ENCODE measurements around the gene PYGM. TPM values are rescaled to one million over a fixed set of nuclear protein-coding genes. Genes with fewer than 3 reads are reported as not detected.

Gene PYGM
- total RNA-seq, 1 experiment from 2014 or later: 1.6 TPM

GRCh38 chr11:64765291-64765850 lies 5.6 kb upstream of the PYGM start:
- H3K4me1 ChIP-seq (replicated peaks; ENCODE audit: insufficient read depth): no peaks in the 10 kb centered on the region
- peaks cover 49% of the 10 kb centered on the region for H3K36me3 ChIP-seq (ENCODE audit: low read depth)
- peaks cover 90% of the 10 kb centered on the region for H3F3A ChIP-seq (ENCODE audit: insufficient read depth, low read depth)
- no peak overlapping the region for H3K27ac ChIP-seq
- peaks cover 23% of the 10 kb centered on the region for H3K79me2 ChIP-seq (ENCODE audit: low read depth)
- CTCF ChIA-PET: interaction anchor here (0.6 to 0.7 kb wide), 2 partner anchors 14 to 34 kb away, joined by 3 read pairs; no protein-coding TSS in a partner anchor
- no peak overlapping the region for H3K4me3 ChIP-seq
- POLR2A ChIA-PET (ENCODE audit: unreplicated experiment): no interaction called here
- no peaks in the 10 kb centered on the region for H3K9me3 ChIP-seq (ENCODE audit: insufficient read depth, low read depth)
- H3K9me2 ChIP-seq (ENCODE audit: insufficient read depth): no peaks in the 10 kb centered on the region
- intact Hi-C loops (cut with micrococcal nuclease; ENCODE audit: unreplicated experiment): no loop called here
- peaks cover 86% of the 10 kb centered on the region for H4K20me1 ChIP-seq (ENCODE audit: insufficient read depth)
- no peak for DNase-seq
- no peaks in the 10 kb centered on the region for H3K27me3 ChIP-seq (ENCODE audit: insufficient read depth, low read depth)
- no peak overlapping the region for H2AFZ ChIP-seq
- H3K4me2 ChIP-seq: no peak overlapping the region
- TF ChIP-seq EZH2 (IDR thresholded peaks at IDR 0.05; ENCODE audit: low read depth) (no peak), CTCF (conservative IDR thresholded peaks at IDR 0.05) (peak; percentile 32; the same call in 1 of the 2 replicates)
- TSS peak; percentile 4 for BruUV-seq (replicated peaks)

- no peak for DNase-seq
- no peaks in the 10 kb centered on the region for H3K9me2 ChIP-seq (ENCODE audit: insufficient read depth)
- peaks cover 90% of the 10 kb centered on the region for H3F3A ChIP-seq (ENCODE audit: insufficient read depth, low read depth)
- peaks cover 43% of the 10 kb centered on the region for H3K36me3 ChIP-seq (ENCODE audit: low read depth)
- no peak overlapping the region for H3K4me3 ChIP-seq
- ChIA-PET POLR2A (ENCODE audit: unreplicated experiment) (no interaction called here), CTCF (interaction anchor here (0.7 kb wide), 1 partner anchor 33 kb away, joined by 3 read pairs; no protein-coding TSS in a partner anchor)
- no peaks in the 10 kb centered on the region for H3K27me3 ChIP-seq (ENCODE audit: insufficient read depth, low read depth)
- no peak overlapping the region for H2AFZ ChIP-seq
- intact Hi-C loops (cut with micrococcal nuclease; ENCODE audit: unreplicated experiment): no loop called here
- TF ChIP-seq EZH2 (IDR thresholded peaks at IDR 0.05; ENCODE audit: low read depth) (no peak), CTCF (conservative IDR thresholded peaks at IDR 0.05) (no peak)
- no peaks in the 10 kb centered on the region for H3K4me1 ChIP-seq (replicated peaks; ENCODE audit: insufficient read depth)
- H3K27ac ChIP-seq: no peak overlapping the region
- no peaks in the 10 kb centered on the region for H3K9me3 ChIP-seq (ENCODE audit: insufficient read depth, low read depth)
- peaks cover 81% of the 10 kb centered on the region for H4K20me1 ChIP-seq (ENCODE audit: insufficient read depth)
- peaks cover 17% of the 10 kb centered on the region for H3K79me2 ChIP-seq (ENCODE audit: low read depth)
- H3K4me2 ChIP-seq: no peak overlapping the region
- BruUV-seq (replicated peaks): no TSS peak
These were observed 5.0 kb upstream of the PYGM start for GRCh38 chr11:64764753-64765152.

- H3K4me1 ChIP-seq (replicated peaks; ENCODE audit: insufficient read depth): no peaks in the 10 kb centered on the region
- H3K27ac ChIP-seq: no peak overlapping the region
- intact Hi-C loops (cut with micrococcal nuclease; ENCODE audit: unreplicated experiment): no loop called here
- DNase-seq: no peak
- H3K9me2 ChIP-seq (ENCODE audit: insufficient read depth): no peaks in the 10 kb centered on the region
- no peaks in the 10 kb centered on the region for H3K9me3 ChIP-seq (ENCODE audit: insufficient read depth, low read depth)
- no peak overlapping the region for H2AFZ ChIP-seq
- H3K27me3 ChIP-seq (ENCODE audit: insufficient read depth, low read depth): no peaks in the 10 kb centered on the region
- CTCF ChIA-PET: no interaction called here
- no peak overlapping the region for H3K4me2 ChIP-seq
- peaks cover 85% of the 10 kb centered on the region for H3F3A ChIP-seq (ENCODE audit: insufficient read depth, low read depth)
- POLR2A ChIA-PET (ENCODE audit: unreplicated experiment): interaction anchor here (0.5 kb wide), 1 partner anchor 99 kb away, joined by 10 read pairs; no protein-coding TSS in a partner anchor
- BruUV-seq (replicated peaks): no TSS peak
- H3K4me3 ChIP-seq: no peak overlapping the region
- peaks cover 74% of the 10 kb centered on the region for H4K20me1 ChIP-seq (ENCODE audit: insufficient read depth)
- peaks cover 11% of the 10 kb centered on the region for H3K79me2 ChIP-seq (ENCODE audit: low read depth)
- peaks cover 38% of the 10 kb centered on the region for H3K36me3 ChIP-seq (ENCODE audit: low read depth)
- TF ChIP-seq EZH2 (IDR thresholded peaks at IDR 0.05; ENCODE audit: low read depth) (no peak), CTCF (conservative IDR thresholded peaks at IDR 0.05) (no peak)
These were observed 4.4 kb upstream of the PYGM start for GRCh38 chr11:64764040-64764611.
